Measurements from ENCODE around the gene PUM2.

The PUM2 gene

DNA sequence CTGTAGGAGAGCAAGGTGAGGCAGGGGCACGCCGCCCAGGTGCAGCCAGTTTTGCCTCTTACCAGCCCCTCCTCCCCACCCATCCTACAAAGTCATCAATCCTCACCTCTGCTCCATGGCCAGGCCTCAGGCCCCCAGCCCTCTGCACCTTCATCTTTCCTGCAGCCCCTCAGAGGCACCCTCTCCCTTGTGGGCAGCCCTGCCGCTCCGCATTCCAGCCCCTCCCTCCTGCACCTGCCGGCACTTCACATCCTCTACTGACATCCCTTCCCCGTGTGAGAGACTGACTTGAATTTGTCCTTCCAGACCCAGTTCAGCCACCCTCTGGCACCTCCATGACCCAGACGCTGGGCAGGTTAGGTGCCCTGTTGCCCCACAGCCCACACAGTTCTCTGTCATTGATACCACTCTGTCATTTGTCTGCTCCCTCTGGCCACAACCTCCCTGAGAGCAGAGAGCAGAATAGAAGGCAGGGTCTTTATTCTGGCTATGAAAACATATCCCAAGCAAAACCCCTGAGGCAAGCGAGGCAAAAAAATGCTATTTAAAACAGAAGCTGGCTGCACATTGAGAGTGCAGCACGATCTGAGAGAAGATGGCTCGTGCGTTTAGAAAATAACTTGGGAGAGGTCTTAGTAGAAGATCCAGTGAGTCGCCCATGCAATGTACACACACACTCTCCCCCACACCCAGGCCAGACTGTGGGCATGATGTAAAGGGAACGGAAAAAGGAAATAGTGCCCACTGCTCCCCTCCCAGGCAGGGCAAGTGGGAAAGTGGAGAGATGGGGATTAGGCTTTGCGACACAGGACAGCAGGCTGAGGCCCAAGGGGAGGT is 151.6 kb downstream of the PUM2 start:
- DNase-seq (ENCODE audit: low spot score), result no peak

Measured in cerebellar cortex (tissue), 1 donor.